ENCODE measurements around the gene TNNI2.

TNNI2 gene

DNA sequence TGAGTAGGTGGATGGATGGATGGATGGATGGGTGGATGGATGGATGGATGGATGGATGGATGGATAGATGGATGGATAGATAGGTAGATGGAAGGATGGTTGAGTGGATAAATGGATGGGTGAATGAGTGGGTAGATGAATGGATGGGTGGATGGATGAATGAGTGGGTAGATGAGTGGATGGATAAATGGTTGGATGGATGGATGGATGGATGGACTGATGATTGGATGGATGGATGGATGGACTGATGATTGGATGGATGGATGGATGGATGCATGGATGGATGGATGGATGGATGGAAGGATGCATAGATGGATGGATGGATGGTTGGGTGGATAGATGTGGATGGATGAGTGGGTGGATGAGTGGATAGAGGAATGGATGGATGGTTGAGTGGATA lies 17.2 kb upstream of the TNNI2 start:
- DNase-seq (ENCODE audit: low read depth), result no peak

DNA sequence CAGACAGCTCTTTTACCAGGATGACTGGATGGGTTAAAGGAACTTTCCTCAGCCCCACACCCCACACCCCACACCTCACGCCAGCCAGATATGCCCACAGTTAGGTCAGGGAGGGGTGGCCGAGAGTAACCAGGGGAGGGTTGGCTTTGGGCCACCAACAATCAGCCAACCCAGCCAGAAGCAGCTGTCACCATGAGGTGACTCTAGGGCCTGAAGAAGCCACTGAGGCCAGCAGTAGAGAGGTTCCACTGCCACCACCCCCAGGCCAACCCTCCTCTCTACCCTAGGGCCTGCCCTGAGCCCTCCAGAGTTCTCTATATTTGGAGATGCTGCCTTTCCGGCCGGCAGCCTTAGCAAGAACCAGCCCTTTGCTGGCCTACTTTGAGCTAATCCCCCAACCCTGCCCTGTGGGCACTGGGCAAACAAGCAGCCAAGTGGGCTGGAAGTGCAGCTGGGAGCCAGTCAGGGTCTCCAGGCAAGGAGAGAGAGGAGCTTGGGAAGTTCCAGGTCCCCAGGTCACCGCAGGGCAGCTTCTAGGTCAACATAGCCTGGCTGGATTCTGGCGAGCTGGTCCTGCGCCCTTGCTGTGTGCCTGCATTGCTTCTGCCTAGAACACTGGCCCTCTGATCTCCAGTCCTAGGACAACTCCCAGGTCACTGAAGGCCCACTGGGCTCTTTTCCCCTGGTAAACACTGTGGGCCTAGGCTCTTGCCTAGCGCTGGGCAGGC lies 16.0 kb upstream of the TNNI2 start:
- no peak for DNase-seq (ENCODE audit: low read depth)

DNA sequence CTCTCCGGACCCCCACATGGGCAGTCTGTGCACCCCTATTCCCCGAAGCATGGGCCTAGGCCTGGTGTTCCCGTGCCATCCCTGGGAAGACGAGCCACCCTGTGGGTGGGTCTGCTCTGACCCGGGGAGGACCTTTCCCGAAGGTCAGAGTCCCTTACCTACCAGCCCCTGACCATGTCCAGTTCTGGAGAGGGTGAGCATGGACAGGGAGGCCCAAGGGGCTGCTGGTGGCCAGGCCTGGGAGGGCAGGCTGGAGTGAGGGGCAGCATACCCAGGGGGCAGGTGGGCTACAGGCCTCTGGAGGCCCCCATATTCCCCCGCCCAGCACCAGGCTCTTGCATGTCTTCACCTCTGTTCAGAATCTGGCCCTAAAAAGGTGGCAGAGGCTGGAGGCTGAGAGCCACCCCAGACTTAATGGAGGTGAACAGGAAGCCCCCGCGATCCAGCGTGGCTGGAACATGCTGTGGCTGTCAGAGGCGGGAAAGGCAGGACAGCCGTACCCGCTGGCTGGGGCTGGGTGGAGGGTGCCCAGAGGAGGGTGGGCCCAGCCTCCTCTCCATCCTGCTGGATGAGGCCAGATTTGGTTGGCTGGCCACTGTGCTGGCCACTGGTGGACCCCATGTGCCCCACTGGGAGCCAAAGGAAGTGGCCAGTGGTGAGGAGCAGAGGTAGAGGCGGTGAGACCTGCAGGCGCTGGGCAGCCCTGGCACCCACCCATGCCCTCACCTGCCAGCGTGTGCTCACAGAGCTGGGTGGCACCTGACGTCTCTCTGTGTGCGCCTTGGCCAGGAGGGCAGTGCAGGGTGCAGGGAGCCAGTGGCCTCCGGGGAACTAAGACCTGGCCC lies 15.2 kb upstream of the TNNI2 start:
- DNase-seq (ENCODE audit: low read depth), result no peak

DNA sequence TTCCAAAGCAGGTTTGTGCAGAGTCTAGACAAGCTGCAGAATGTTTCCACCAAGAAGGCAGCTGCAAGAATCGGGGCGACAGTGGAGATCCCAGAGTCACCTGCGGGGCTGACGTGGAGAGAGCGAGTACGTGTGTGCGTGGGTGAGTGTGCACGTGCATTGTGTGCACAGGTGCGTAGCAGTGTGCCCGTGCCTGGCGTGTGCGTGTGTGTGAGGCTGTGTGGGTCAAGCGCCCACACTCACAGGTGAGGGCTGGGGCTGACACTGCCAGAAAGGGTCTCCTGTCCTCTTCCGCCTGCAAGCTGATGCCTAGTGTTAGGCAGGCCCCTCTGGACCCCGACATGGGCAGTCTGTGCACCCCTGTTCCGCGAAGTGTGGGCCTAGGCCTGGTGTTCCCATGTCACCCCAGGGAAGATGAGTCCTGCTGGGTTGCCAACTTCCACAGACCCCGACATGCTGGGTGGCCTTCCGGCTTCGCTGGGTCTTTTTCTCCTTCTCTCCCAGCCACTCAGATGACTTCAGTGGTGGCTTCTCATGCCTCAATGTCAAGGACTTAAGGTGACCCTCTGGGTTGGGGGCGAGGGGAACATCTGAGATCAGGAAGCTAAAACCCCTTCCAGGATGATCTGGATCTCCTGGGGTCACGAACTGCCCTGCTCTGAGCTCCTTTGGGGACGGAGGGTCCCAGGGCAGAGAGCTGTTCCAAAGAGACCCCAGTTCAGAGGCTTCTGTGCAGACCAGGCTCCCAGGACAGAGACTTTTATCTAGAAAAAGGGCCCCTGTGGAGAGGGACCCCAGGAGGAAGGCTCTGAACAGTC lies 14.4 kb upstream of the TNNI2 start:
- no peak for DNase-seq (ENCODE audit: low read depth)

DNA sequence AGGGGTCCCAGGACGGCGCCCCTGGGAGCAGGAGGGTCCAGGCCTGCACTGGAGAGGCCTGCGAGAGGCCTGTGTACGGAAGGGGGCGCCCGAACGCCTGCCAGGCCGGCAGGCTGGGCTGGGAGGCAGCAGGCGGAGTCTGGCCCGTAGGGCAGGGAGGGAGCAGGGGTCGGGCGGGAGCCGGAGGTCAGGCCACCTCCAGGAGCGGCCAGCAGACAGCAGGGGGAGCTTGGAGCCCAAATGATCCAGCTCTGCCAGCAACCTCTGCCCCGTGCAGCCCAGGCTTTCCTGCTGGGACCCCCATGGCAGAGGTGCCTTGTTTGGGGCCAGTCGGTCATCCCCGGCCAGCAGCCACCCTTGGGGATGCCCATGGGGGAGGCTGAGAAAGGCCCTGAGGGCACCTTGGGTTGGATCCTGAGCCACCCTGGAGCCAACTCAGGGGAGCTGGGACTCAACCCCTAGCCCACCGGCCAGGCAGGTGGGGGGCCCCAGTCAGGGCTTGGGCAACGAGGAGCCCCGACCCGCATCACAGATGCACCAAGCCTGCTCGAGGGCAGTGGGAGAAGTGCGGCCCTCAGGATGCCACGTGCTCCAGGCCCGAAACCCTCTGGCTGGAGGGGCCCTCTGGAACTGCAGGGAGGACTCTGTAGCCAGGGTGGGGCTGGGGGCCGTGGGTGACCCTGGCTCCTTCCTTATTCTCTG lies 13.6 kb upstream of the TNNI2 start:
- no peak for DNase-seq (ENCODE audit: low read depth)

DNA sequence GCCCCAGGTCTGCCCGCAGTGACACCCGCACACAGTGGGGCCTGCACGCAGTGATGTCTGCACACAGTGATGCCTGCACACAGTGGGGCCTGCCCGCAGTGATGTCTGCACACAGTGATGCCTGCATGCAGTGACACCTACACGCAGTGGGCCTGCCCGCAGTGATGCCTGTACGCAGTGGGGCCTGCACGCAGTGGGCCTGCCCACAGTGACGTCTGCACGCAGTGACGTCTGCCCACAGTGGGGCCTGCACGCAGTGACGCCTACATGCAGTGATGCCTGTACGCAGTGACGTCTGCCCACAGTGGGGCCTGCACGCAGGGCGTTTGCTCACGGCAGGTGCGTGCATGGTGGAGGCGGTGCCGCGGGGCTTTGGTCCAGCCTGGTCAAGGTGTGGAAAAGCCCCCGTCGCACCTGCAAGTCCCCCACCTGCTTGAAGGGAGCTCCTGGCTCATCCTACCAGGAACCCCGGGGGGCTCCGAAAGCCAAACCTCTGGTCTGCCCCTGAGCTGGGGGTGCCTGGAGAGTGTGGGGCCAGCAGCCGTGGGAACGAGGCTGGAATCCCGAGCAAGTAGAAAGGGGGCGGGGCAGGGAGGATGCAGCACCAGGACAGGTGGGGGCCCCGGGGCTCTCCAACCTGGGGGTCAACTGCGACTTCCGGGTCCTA lies 12.9 kb upstream of the TNNI2 start:
- no peak for DNase-seq (ENCODE audit: low read depth)

DNA sequence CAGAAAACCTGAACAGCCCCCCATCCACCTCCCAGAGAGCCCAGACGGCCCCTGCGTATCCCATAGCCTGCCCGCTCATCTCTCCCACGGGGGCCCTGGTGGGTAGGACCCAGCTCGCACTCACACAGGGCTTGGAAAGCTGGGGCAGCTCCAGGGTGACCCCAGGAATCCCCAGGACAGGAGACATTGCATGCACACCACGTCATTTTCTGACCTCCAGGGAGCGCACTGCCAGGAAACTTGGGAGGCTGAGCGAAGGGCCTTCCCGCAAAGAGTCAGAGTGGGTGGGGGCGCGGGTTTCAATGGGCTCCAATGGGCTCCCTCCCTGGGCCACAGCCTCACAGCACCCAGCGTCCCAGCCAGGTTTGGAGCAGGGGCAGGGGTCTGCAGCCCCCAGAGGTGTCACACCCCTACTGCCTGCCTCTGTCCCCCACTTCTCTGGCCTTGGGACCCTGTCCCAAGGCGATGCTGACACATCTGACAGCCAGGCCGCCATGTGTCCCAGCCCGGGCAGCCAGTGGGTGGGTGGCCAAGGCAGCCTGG lies 12.2 kb upstream of the TNNI2 start:
- no peak for DNase-seq (ENCODE audit: low read depth)

DNA sequence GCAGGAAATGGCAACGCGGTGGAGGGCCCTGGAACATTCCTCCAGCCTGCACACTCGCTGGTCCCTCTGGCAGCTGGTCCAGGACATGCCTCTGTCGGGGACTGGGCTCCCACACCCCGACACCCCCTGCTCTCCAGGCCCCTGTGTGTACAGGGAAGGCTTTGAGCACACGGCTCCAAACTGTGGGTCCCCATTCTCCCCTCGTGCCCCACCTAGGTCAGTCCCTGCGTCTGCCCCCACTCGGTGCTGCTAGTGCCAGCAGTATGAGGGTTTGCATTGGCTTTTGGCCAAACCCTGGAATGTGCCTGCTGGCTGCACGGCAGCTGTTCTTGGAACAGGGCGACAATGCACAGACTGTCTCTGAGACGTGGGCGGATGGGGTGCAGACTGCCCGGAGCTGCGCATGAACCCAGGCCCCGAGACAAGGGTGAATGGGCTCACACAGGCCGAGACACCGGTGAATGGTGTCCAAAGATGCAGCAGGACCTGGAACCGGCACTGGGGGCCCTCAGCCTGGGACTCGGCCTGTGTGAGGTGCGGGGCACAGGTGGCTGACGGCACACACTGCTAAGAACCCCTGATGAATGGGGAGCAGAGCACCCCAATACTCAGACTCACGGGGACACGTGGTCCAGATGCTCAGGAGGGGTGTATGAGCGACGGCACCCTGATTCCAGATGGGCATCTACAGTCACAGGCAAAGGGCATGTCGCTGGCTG lies 11.5 kb upstream of the TNNI2 start:
- DNase-seq (ENCODE audit: low read depth), result no peak

DNA sequence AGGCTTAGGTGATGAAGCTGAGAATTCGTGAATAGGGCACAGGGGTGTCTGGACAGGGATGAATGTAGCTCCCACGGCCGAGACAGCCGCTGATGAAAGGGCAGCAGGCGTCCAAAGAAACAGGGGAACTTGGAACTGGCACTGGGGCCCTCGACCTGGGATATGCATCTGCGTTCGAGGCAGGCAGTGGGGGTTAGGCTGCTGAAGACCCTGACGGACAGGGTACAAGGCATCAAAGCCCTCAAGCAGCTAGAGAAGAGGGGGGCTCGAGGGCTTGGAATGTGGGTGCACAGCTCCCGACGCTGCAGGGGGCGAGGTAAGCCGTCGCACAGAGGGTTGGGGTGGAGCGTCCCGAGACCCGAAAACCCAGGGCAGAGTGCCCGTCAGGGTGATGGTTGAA lies 10.8 kb upstream of the TNNI2 start:
- DNase-seq (ENCODE audit: low read depth), result no peak

DNA sequence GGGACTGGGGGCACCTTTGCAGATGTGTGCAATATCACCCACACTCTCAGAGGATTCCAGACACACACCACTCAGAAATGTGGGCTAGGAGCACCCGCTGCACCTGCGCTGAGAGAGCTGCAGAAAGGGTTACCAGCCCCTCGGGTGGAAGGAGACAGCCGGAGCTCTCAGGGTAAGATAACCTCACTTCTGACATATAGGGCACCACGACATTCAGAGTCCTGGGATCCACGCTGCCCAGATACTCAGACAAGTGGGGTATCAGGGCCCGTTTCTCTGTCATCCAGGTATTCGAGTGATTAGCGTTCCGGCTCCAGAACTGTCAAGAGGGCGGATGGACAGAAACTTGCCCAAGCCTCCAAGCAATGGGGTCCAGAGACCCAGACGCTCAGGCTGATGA lies 10.2 kb upstream of the TNNI2 start:
- DNase-seq (ENCODE audit: low read depth), result no peak

DNA sequence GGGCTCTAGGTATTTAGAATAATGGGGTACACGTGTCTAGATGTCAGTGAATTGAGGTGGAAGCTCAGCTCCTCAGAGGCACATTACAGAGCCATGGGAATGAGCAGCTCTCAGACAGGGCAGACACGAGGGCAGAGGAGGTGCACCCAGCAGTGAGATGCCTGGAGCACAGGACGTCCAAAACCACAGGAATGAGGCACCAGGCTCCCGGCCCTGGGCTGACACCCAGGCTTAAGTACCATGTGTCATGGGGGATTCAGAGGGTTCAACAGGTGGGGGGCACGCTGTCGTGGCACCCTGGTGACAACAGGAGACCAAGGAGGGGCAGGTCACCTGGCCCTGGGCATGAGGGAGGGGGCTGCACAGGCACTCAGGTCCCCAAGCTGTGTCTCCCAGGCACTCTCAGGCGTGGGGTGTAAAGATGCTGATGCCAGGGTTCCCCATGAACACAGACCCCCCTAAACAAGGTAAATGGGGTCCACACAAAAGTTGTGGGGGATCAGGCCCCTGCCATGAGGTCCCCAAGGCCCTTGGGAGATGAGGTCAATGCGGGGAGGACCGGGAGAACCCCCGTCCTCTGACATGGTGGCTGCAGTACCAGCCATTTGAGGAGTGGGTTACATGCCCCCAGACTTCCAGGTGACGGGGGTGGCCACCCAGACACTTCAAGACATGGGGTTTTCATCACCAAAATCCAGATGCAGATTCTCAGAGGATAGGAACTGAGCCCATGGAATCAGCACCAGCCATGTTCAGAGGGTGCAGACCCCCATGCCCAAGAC lies 9.6 kb upstream of the TNNI2 start:
- no peak for DNase-seq (ENCODE audit: low read depth)

DNA sequence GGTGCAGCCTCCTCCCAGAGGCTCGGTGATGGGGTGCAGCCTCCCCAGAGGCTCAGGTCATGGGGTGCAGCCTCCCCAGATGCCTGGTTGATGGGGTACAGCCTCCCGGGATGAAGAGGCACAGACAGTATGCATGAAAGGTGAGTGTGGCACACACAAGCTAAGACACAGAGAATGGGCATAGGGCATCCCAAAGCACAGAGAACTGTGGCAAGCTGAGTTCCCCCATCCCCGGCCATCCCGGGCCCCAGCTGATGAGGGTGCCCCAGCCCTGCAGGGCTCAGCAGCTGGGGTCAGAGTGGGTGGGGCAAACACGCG lies 8.8 kb upstream of the TNNI2 start:
- DNase-seq (ENCODE audit: low read depth), result no peak

DNA sequence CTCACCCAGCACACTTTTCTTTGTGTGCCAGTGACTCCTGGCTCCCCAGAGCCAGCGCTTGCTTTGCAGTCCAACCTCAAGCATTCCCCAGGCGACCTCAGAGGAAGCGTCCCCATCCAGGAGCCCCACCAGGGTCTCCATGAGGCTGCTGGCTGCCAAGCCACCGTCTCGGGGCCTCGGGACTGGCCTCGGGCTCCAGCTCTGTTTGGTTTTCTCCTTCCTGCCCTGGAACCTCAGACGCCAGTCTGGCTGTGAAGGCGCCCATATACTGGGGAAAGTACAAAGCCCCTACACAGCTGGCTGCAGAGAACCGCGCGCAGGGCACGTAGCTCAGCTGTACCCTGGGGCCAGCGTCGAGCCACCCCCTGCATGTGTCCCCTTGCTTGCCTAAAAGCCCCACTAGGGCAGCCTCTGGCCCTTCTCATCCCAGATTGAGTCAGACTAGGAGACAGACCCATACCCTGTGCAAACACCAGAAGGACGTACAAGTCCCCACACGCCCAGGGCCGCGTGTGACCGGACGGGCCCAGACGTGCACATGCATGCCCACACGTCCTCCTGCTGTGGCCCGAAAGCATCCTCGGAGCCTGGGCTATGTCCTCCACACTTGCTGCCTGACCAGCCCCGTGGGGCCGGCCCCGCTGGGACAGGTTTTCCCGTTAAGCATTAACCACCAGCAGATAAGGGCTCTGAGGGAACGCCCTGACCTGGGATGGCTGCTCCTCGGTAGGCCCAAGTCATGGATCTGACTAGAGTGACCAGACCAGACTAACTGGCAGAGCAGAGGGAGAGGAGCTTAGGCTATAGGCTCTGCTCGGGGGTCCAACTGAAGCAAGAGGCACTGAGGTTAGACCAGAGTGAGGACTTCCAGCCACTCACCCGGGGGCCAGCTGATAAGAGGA lies 8.2 kb upstream of the TNNI2 start:
- DNase-seq (ENCODE audit: low read depth), result no peak

DNA sequence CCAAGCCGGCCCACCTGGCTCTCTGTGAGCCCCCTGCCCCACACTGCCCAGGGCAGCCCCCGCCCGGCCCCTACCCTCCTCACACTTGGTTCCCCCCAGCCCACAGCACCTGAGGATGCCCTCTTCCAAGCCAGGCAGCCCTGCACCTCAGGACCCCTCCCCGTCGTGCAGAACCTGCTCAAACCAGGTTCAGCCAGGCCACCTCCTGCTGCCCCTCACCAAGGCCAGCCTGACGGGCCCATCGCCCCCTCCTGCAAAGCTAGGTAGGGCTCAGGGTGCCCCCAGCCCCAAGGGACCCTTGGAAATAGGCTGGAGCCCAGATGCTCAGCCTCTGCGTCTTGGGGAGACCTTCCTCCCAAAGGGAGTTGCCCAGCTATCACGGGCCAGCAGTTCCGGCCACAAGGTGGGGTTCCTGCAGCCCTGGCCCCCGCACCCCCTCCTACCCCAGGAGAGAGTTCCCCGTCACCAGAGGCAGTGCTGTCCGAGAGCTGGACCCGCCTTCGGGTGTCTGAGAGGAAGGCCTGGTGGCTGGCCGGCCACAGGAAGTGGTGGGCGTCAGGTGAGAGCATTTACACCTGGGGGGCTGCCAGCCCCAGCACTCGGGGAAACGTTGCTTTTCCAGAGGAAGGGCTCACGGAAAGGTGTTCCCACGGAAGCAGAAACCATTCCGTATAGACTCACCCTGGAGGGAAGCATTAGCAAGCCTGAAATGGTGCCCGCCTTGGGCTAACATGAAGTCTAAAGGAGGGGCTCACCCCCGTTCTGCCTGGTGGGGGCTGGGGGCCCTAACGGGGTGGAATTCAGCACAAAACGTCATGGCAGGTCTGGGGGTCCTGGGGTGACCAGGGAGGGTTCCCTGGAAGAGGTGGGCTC lies 7.2 kb upstream of the TNNI2 start:
- DNase-seq (ENCODE audit: low read depth), result no peak

DNA sequence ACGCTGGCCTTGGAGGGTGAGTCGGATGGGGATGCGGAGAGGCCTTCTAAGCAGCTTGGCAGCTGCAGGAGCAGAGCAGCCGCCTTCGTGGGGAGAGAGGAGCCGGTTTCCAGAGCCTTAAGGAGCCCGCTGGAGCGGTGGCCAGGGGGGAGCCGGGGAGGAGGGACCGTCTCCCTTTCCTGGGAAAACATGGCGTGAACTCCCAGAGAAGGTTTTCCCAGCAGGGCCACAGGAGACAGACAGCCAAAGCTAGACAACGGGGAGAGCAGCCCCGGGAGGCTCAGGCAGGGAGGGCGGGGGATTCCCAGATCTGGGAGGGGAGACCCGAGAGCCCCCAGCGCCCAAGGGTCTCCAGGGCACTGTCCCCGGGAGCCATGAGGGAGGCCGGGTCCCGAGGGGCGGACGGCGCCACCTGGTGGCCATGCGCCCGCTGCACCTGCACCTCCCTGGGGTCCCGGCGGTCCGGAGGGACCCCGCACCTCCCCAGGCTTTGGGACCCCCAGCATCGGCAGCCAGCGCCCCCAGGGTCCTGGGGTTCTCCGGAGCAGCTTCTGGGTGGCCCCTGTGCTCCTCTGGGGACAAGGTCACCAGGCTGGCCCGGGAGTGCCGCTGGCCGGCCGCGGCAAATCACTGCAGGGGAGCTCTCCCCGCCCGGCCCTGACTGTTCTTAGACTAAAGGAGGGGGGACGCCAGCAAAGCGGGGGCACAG lies 6.4 kb upstream of the TNNI2 start:
- DNase-seq (ENCODE audit: low read depth), result peak; percentile 48

DNA sequence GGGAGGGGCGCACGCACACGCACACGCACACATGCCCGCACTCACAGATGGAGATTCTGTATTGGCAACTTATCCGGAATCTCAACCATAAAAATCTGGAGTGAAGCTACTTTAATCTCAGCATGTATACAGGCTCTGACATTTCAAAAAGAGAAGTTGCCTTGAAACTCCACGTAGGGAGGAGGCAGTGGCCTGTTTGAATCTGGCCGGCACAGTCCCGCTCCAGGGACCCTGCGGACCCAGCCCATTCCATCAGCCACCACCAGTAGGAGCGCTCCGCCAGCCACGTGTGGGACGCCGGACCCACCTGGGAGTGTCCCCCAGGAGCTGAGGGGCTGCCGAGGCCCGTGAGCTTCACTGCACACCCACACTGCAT lies 5.9 kb upstream of the TNNI2 start:
- DNase-seq (ENCODE audit: low read depth), result no peak

DNA sequence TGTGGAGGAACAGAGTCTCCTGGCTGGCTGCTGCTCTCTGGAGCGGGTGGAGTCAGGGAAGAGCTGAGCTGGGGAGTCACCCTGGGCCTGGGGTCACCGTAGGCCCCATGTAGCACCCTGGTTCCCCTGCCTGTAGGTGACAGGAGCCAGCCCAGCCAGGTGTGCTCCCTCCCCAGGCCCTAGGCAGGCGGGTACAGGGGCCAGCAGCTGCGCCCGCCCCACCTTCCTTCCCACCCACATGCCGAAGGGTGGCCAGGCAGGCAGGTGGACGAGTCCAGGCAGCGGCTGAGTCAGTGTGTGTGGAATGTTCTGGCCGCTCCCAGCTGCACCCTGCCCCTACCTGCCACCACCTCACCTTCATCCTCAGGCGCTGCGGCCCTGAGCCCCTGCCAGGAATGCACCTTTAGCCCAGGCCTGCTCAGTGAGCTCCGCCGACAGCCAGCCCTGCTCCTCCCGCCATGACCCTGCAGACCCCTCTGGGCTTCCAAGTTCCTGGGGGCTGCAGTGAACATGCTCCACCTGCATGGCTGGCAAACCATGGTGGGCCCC lies 4.6 kb upstream of the TNNI2 start:
- no peak for DNase-seq (ENCODE audit: low read depth)
